Measurements from ENCODE around the gene JMJD1C. TPM values are rescaled to one million over a fixed set of nuclear protein-coding genes. Genes with fewer than 3 reads are reported as not detected.
"Not testable (repeated sequence)": the region's sequence is repeated elsewhere in the genome, so short reads cannot be mapped to it uniquely, and the experiment has no call there.

Gene JMJD1C
- total and polyA plus RNA-seq, 2 donors = 27.8 to 273 TPM

DNA sequence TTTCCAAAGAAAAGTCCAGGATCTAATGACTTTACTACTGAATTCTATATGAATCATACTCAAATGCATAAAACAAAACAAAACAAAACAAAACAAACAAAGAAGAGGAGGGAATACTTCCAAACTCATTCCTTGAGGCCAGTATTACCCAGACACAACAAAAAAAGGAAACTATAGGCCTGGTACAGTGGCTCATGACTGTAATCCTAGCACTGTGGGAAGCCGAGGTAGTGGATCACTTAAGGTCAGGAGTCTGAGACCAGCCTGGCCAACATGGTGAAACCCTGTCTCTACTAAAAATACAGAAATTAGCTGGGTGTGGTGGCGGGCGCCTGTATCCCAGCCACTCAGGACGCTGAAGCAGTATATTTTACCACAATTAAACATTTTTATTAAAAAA lies 218.0 kb downstream of the JMJD1C start:
- H3K4me3 ChIP-seq (ENCODE audit: low read depth, low read length) = no peak overlapping the region
- no peaks in the 10 kb centered on the region for H3K4me1 ChIP-seq (ENCODE audit: insufficient read depth)
- WGBS = 93% methylated on average over 4 of the region's 4 CpGs
- no peaks in the 10 kb centered on the region for H3K36me3 ChIP-seq (ENCODE audit: insufficient read depth)
- no peak overlapping the region for H3K27ac ChIP-seq (ENCODE audit: low read depth)
- no peak for DNase-seq (ENCODE audit: extremely low spot score)

DNA sequence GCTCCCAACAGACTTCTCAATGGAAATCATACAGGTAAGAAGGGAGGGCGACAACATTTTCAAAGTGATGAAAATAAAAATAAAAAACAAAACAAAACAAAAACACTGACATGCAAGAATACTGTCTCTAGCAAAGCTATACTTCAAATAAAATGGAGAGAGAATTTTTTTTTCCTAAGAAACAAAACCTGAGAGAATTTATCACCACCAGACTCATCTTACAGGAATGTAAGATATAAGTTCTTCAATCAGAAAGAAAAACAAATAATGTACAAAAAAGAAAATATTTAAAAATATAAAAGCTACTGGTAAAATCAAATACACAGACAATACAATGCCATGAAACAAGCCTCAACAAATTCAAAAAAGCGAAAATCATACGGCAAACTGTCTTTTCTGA lies 219.4 kb downstream of the JMJD1C start:
- Histone ChIP-seq H3K4me3 (ENCODE audit: low read depth, low read length) (no peak overlapping the region), H3K4me1 (ENCODE audit: insufficient read depth) (no peaks in the 10 kb centered on the region), H3K36me3 (ENCODE audit: insufficient read depth) (no peaks in the 10 kb centered on the region), H3K27ac (ENCODE audit: low read depth) (no peak overlapping the region)
- WGBS = 94% methylated on average over 3 of the region's 3 CpGs
- no peak for DNase-seq (ENCODE audit: extremely low spot score)

DNA sequence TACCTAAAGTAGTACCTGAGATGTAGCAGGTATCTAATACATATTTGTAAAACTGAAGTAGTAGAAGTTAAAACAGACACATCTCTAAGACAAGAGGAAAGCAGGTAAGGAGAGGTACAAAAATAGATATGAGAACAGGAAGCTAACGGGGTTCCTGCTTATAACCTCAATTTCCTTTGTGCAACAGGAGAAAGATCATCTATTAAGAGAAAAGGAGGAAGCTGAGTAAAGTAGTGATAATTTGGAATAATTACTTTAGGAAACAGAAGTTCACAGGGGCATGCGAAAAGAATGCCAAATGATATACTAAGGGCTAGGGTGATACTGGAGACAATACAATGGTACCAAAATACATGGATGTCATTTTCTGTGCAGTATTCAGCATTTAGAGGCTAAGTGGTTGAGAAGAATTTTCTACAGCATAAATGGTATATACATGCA lies 223.9 kb downstream of the JMJD1C start:
- WGBS = 74% methylated on average over 2 of the region's 2 CpGs
- Histone ChIP-seq H3K4me1 (ENCODE audit: insufficient read depth) (no peaks in the 10 kb centered on the region), H3K36me3 (ENCODE audit: insufficient read depth) (no peaks in the 10 kb centered on the region), H3K27ac (ENCODE audit: low read depth) (peak overlapping the region; percentile 23), H3K4me3 (ENCODE audit: low read depth, low read length) (no peak overlapping the region)
- no peak for DNase-seq (ENCODE audit: extremely low spot score)

DNA sequence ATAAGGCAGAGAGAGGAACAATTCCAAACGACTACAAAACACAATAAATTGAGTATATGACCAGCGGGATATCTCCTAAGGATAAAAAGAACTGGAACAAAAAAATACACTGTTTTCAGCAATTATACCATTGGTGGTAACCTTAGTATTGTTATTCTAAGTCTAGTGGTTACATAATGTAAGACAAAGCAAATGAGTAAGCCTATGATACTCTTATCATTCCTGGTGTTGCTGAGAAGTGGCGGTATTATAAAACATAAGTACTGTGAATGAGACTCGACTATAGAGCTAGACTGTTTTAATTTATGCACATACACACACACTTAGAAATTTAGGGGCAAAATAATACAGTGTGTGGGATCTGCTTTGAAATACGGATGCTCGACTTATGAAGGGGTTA lies 225.0 kb downstream of the JMJD1C start:
- 82% methylated on average over 6 of the region's 6 CpGs for WGBS
- no peaks in the 10 kb centered on the region for H3K4me1 ChIP-seq (ENCODE audit: insufficient read depth)
- H3K4me3 ChIP-seq (ENCODE audit: low read depth, low read length) = no peak overlapping the region
- no peak for DNase-seq (ENCODE audit: extremely low spot score)
- no peak overlapping the region for H3K27ac ChIP-seq (ENCODE audit: low read depth)
- no peaks in the 10 kb centered on the region for H3K36me3 ChIP-seq (ENCODE audit: insufficient read depth)

DNA sequence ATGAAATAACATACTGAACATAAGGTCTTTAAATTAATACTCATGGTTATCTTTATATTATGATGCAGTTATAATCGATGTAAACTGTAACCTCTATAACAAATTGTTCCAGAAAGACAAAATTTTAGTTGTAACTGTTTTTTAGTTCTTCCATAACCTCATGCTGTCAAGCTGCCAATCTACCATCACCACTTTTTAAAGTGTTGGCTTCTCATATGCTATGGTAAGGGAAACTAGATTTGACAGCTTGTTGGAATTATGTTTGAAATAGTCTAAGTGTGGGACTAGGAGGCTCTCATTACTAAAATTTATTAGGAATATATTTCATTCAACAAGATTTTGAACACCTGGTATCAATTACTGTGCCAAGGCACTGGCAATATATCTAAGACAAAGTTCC lies 227.3 kb downstream of the JMJD1C start:
- H3K4me3 ChIP-seq (ENCODE audit: low read depth, low read length) = no peak overlapping the region
- H3K36me3 ChIP-seq (ENCODE audit: insufficient read depth) = no peaks in the 10 kb centered on the region
- DNase-seq (ENCODE audit: extremely low spot score) = no peak
- H3K4me1 ChIP-seq (ENCODE audit: insufficient read depth) = no peaks in the 10 kb centered on the region
- no peak overlapping the region for H3K27ac ChIP-seq (ENCODE audit: low read depth)
- WGBS = 76% methylated on average over 1 of the region's 1 CpG

DNA sequence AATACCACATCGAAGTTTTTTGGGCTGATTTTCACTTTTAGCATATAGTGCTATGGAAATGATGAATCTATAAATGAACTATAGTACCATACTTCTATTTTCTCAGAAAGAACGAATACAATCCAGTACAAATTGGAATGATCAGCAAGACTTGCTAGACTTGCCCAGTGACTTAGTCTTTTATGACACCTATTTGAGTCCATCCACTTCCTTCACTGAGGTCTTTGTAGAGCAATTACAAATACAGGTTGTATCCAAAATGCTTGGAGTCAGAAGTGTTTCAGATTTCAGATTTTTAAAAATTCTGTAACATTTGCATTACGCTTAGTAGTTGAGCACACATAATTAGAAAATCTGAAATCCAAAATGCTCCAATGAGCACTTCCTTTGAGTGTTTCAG lies 228.4 kb downstream of the JMJD1C start:
- Histone ChIP-seq H3K4me1 (ENCODE audit: insufficient read depth) (no peaks in the 10 kb centered on the region), H3K36me3 (ENCODE audit: insufficient read depth) (no peaks in the 10 kb centered on the region), H3K4me3 (ENCODE audit: low read depth, low read length) (no peak overlapping the region), H3K27ac (ENCODE audit: low read depth) (no peak overlapping the region)
- 95% methylated on average over 3 of the region's 3 CpGs for WGBS
- DNase-seq (ENCODE audit: extremely low spot score) = no peak

- H3K27ac ChIP-seq (ENCODE audit: low read depth) = no peak overlapping the region
- peak; percentile 32 for DNase-seq (ENCODE audit: extremely low spot score)
Observed at GRCh38 chr10:63236113-63236935, 229.5 kb downstream of the JMJD1C start.

GRCh38 chr10:63235136-63235535 lies 230.6 kb downstream of the JMJD1C start:
- H3K27ac ChIP-seq (ENCODE audit: low read depth); H3K4me3 ChIP-seq (ENCODE audit: low read depth, low read length); DNase-seq (ENCODE audit: extremely low spot score); H3K36me3 ChIP-seq (ENCODE audit: insufficient read depth); H3K4me1 ChIP-seq (ENCODE audit: insufficient read depth): not testable (repeated sequence)
- WGBS = 97% methylated on average over 10 of the region's 10 CpGs

More at GRCh38 chr10:63236113-63236935, 229.5 kb downstream of the JMJD1C start:
- WGBS = 79% methylated on average over 2 of the region's 2 CpGs
- Histone ChIP-seq H3K4me3 (ENCODE audit: low read depth, low read length) (no peak overlapping the region), H3K4me1 (ENCODE audit: insufficient read depth) (no peaks in the 10 kb centered on the region), H3K36me3 (ENCODE audit: insufficient read depth) (no peaks in the 10 kb centered on the region)

- H3K27ac ChIP-seq (ENCODE audit: low read depth) = no peak overlapping the region
- WGBS = 57% methylated on average over 4 of the region's 4 CpGs
- no peak for DNase-seq (ENCODE audit: extremely low spot score)
- no peaks in the 10 kb centered on the region for H3K36me3 ChIP-seq (ENCODE audit: insufficient read depth)
- no peaks in the 10 kb centered on the region for H3K4me1 ChIP-seq (ENCODE audit: insufficient read depth)
- H3K4me3 ChIP-seq (ENCODE audit: low read depth, low read length) = no peak overlapping the region
Observed at GRCh38 chr10:63229161-63229560, 236.6 kb downstream of the JMJD1C start.

- no peak for DNase-seq (ENCODE audit: extremely low spot score)
- Histone ChIP-seq H3K4me1 (ENCODE audit: insufficient read depth) (no peaks in the 10 kb centered on the region), H3K27ac (ENCODE audit: low read depth) (no peak overlapping the region), H3K4me3 (ENCODE audit: low read depth, low read length) (no peak overlapping the region), H3K36me3 (ENCODE audit: insufficient read depth) (no peaks in the 10 kb centered on the region)
Observed at GRCh38 chr10:63228237-63228636, 237.5 kb downstream of the JMJD1C start.

- Histone ChIP-seq H3K27ac (ENCODE audit: low read depth) (no peak overlapping the region), H3K4me3 (ENCODE audit: low read depth, low read length) (no peak overlapping the region), H3K4me1 (ENCODE audit: insufficient read depth) (no peaks in the 10 kb centered on the region), H3K36me3 (ENCODE audit: insufficient read depth) (no peaks in the 10 kb centered on the region)
- no peak for DNase-seq (ENCODE audit: extremely low spot score)
- 62% methylated on average over 3 of the region's 3 CpGs for WGBS
Observed at GRCh38 chr10:63227207-63227895, 238.4 kb downstream of the JMJD1C start.

DNA sequence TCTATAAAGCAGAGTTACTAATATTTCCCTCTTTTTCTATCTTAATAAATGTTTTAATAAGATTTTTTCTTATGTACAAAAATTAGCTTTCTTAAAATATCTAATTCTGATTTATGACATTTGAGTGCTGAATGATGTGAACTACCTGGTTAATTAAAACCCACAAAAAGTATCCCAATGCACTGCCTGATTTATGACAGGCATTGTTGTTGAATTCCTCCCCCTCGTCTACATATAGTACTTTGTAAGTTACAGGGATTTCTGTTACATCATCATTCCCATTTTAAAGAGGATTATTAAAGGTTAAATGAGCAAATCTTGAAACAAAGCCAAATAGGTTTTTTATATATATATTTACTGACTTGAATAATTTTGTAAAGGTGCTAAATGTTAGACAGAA lies 241.5 kb downstream of the JMJD1C start:
- Histone ChIP-seq H3K36me3 (ENCODE audit: insufficient read depth) (no peaks in the 10 kb centered on the region), H3K4me3 (ENCODE audit: low read depth, low read length) (no peak overlapping the region), H3K4me1 (ENCODE audit: insufficient read depth) (no peaks in the 10 kb centered on the region), H3K27ac (ENCODE audit: low read depth) (no peak overlapping the region)
- WGBS = 77% methylated on average over 1 of the region's 1 CpG
- no peak for DNase-seq (ENCODE audit: extremely low spot score)

DNA sequence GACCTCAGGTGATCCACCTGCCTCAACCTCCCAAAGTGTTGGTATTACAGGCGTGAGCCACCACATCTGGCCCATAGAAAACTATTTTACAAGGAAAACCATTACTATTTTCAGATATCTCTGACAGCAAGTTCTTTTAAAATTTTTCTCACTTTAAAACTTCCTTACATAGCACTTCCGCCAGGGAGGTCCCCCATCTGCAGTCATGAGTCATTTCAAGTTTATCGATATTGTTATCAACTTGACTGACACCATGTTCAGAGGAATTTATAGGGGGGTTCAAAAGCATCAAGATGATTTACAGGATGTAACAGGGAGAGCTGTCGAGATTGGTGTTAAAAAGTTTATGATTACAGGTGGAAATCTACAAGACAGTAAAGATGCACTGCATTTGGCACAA lies 243.8 kb downstream of the JMJD1C start:
- Histone ChIP-seq H3K4me3 (ENCODE audit: low read depth, low read length) (no peak overlapping the region), H3K36me3 (ENCODE audit: insufficient read depth) (no peaks in the 10 kb centered on the region), H3K4me1 (ENCODE audit: insufficient read depth) (no peaks in the 10 kb centered on the region), H3K27ac (ENCODE audit: low read depth) (no peak overlapping the region)
- no peak for DNase-seq (ENCODE audit: extremely low spot score)
- WGBS = 79% methylated on average over 4 of the region's 4 CpGs

- Histone ChIP-seq H3K4me1 (ENCODE audit: insufficient read depth) (no peaks in the 10 kb centered on the region), H3K4me3 (ENCODE audit: low read depth, low read length) (no peak overlapping the region), H3K36me3 (ENCODE audit: insufficient read depth) (no peaks in the 10 kb centered on the region), H3K27ac (ENCODE audit: low read depth) (no peak overlapping the region)
- DNase-seq (ENCODE audit: extremely low spot score) = no peak
- WGBS = 90% methylated on average over 5 of the region's 5 CpGs
Observed at GRCh38 chr10:63219749-63220148, 246.0 kb downstream of the JMJD1C start.
